Caco-2 (cell line): ENCODE data around the gene CCDC9B. TPM values are rescaled to one million over a fixed set of nuclear protein-coding genes. Genes with fewer than 3 reads are reported as not detected.

Experiments
- BruUV-seq: library from RNA; stranded (reverse); fragments of 400-500 nt; replicated peaks from 2 replicates; lab custom pipeline; 2021; lab: Mats Ljungman, UMichigan
- CTCF ChIA-PET: fragments of 300-600 bp; sonication (Branson Sonifier 250); formaldehyde crosslinking; loops from one replicate; lab custom pipeline; 2022; ENCODE audit warnings: antibody characterized with exemption; lab: Charles Lee
- POLR2A ChIA-PET: fragments of 300-600 bp; sonication (Branson Sonifier 250); formaldehyde crosslinking; loops from one replicate; lab custom pipeline; 2022; ENCODE audit warnings: antibody characterized with exemption; lab: Charles Lee
- DNase-seq, 2 experiments: peaks; one replicate each; pipeline versions ENCODE4 v3.0.0 to v3.0.0-alpha.2; 2020 to 2022
- H3K27me3 ChIP-seq: replicated peaks from 2 replicates; pipeline ENCODE4 v1.6.0; 2011; ENCODE audit warnings: low read length; ENCODE audit not compliant: control insufficient read depth, insufficient read depth
- H3K36me3 ChIP-seq: 2 replicates; pipeline ENCODE4 v1.5.1; 2011; ENCODE audit warnings: low read length; ENCODE audit not compliant: control insufficient read depth, insufficient read depth
- H3K4me1 ChIP-seq: fragments of 250-450 bp; sonication (Bioruptor Pico); 2 replicates; pipeline ENCODE4 v1.5.1; 2020; ENCODE audit warnings: mild to moderate bottlenecking
- H3K4me3 ChIP-seq: 2 replicates; pipeline ENCODE4 v1.5.1; 2011; ENCODE audit warnings: low read depth, mild to moderate bottlenecking, control low read depth, low read length
- H3K9me3 ChIP-seq: fragments of 250-450 bp; sonication (Bioruptor Pico); 2 replicates; pipeline ENCODE4 v1.5.1; 2020; ENCODE audit warnings: mild to moderate bottlenecking, moderate library complexity
- H3K27ac Mint-ChIP-seq: one replicate; pipeline ENCODE4 v1.8.0; 2022; ENCODE audit warnings: mixed read lengths; ENCODE audit not compliant: unreplicated experiment
- H3K27me3 Mint-ChIP-seq: one replicate; pipeline ENCODE4 v1.8.0; 2022; ENCODE audit warnings: mixed read lengths; ENCODE audit not compliant: insufficient read depth, unreplicated experiment
- H3K36me3 Mint-ChIP-seq: one replicate; pipeline ENCODE4 v1.8.0; 2022; ENCODE audit warnings: mild to moderate bottlenecking, mixed read lengths; ENCODE audit not compliant: insufficient read depth, unreplicated experiment
- H3K4me1 Mint-ChIP-seq: one replicate; pipeline ENCODE4 v1.8.0; 2022; ENCODE audit warnings: low read depth, mixed read lengths; ENCODE audit not compliant: unreplicated experiment
- H3K4me3 Mint-ChIP-seq: one replicate; pipeline ENCODE4 v1.8.0; 2022; ENCODE audit warnings: mild to moderate bottlenecking, moderate library complexity, mixed read lengths; ENCODE audit not compliant: unreplicated experiment
- H3K9me3 Mint-ChIP-seq: one replicate; pipeline ENCODE4 v1.8.0; 2022; ENCODE audit warnings: mixed read lengths; ENCODE audit not compliant: unreplicated experiment
- CTCF ChIP-seq, 2 experiments: fragments of 200-600 bp in 1 of 2; IDR thresholded peaks; 1 replicate in 1 of 2; 2 replicates in 1 of 2; pipeline versions ENCODE4 v1.5.1 to v1.8.0; 2011 to 2022; ENCODE audit warnings: antibody characterized with exemption in 1 of 2, control low read depth in 1 of 2, inconsistent platforms in 1 of 2, low read depth in 1 of 2, low read length in 1 of 2, mild to moderate bottlenecking in 1 of 2, moderate library complexity in 1 of 2; ENCODE audit not compliant: insufficient read depth in 1 of 2, severe bottlenecking in 1 of 2, unreplicated experiment in 1 of 2
- intact Hi-C: fragments of 100-400 bp; cut with micrococcal nuclease; formaldehyde crosslinking; loops from one replicate; pipeline ENCODE4 v1.10.0; 2022; ENCODE audit not compliant: unreplicated experiment
- total RNA-seq: library from RNA; stranded (reverse); gene quantifications from 2 replicates; pipeline ENCODE4 v1.2.3, GENCODE V29; 2022

Gene CCDC9B
- total RNA-seq, 1 experiment from 2014 or later: 0.86 TPM

GRCh38 chr15:40381818-40382529 is 41.2 kb upstream of the CCDC9B start:
- peaks cover 31% of the 10 kb centered on the region for H3K36me3 Mint-ChIP-seq
- ChIA-PET CTCF (interaction anchor here (0.7 to 1.2 kb wide), 7 partner anchors 10 to 275 kb away, joined by 3 to 4 read pairs (median 3); partner anchors contain the start of gene BAHD1), POLR2A (interaction anchor here (1.0 kb wide), 1 partner anchor 24 kb away, joined by 8 read pairs; the partner anchor contains the start of gene IVD)
- no peak for TF ChIP-seq CTCF (IDR thresholded peaks at IDR 0.05; ENCODE audit: insufficient read depth in 1 of 2, low read depth in 1 of 2, low read length in 1 of 2, severe bottlenecking in 1 of 2, unreplicated experiment in 1 of 2)
- no peaks in the 10 kb centered on the region for H3K4me1 Mint-ChIP-seq
- BruUV-seq: no TSS peak
- H3K9me3 Mint-ChIP-seq: no peaks in the 10 kb centered on the region
- Histone ChIP-seq H3K36me3 (peaks cover 7% of the 10 kb centered on the region), H3K27me3 (no peaks in the 10 kb centered on the region), H3K4me1 (peaks cover 5% of the 10 kb centered on the region), H3K4me3 (no peak overlapping the region), H3K9me3 (no peaks in the 10 kb centered on the region)
- peak overlapping the region; percentile 83 for H3K27ac Mint-ChIP-seq
- no peak for DNase-seq
- peak overlapping the region; percentile 97 for H3K4me3 Mint-ChIP-seq
- intact Hi-C loops: loop anchor here (1.0 to 2.0 kb wide), 2 partner anchors 23 to 33 kb away; partner anchors contain the start of gene IVD
- no peaks in the 10 kb centered on the region for H3K27me3 Mint-ChIP-seq

GRCh38 chr15:40380636-40381035 is 39.9 kb upstream of the CCDC9B start:
- peaks cover 18% of the 10 kb centered on the region for H3K36me3 Mint-ChIP-seq
- no peaks in the 10 kb centered on the region for H3K27me3 Mint-ChIP-seq
- intact Hi-C loops: no loop called here
- ChIA-PET CTCF (no interaction called here), POLR2A (interaction anchor here (0.6 kb wide), 1 partner anchor 74 kb away, joined by 3 read pairs; no protein-coding TSS in a partner anchor)
- H3K9me3 ChIP-seq: no peaks in the 10 kb centered on the region
- no peak overlapping the region for H3K4me3 ChIP-seq
- BruUV-seq: no TSS peak
- DNase-seq: no peak
- no peaks in the 10 kb centered on the region for H3K4me1 Mint-ChIP-seq
- no peaks in the 10 kb centered on the region for H3K27me3 ChIP-seq
- peaks cover 5% of the 10 kb centered on the region for H3K4me1 ChIP-seq
- peaks cover 1% of the 10 kb centered on the region; the same call in 1 of the 2 replicates for H3K36me3 ChIP-seq
- no peak overlapping the region for H3K27ac Mint-ChIP-seq
- H3K9me3 Mint-ChIP-seq: no peaks in the 10 kb centered on the region
- no peak overlapping the region for H3K4me3 Mint-ChIP-seq
- no peak for TF ChIP-seq CTCF (IDR thresholded peaks at IDR 0.05; ENCODE audit: insufficient read depth in 1 of 2, low read depth in 1 of 2, low read length in 1 of 2, severe bottlenecking in 1 of 2, unreplicated experiment in 1 of 2)

- Histone ChIP-seq H3K27me3 (no peaks in the 10 kb centered on the region), H3K9me3 (no peaks in the 10 kb centered on the region), H3K4me1 (peaks cover 5% of the 10 kb centered on the region), H3K36me3 (no peaks in the 10 kb centered on the region), H3K4me3 (no peak overlapping the region)
- no peaks in the 10 kb centered on the region for H3K27me3 Mint-ChIP-seq
- H3K27ac Mint-ChIP-seq: no peak overlapping the region
- DNase-seq: no peak
- no peaks in the 10 kb centered on the region for H3K9me3 Mint-ChIP-seq
- CTCF ChIA-PET: no interaction called here
- BruUV-seq: no TSS peak
- H3K36me3 Mint-ChIP-seq: peaks cover 18% of the 10 kb centered on the region
- H3K4me1 Mint-ChIP-seq: no peaks in the 10 kb centered on the region
- TF ChIP-seq CTCF (IDR thresholded peaks at IDR 0.05; ENCODE audit: insufficient read depth in 1 of 2, low read depth in 1 of 2, low read length in 1 of 2, severe bottlenecking in 1 of 2, unreplicated experiment in 1 of 2): no peak
- intact Hi-C loops: no loop called here
- no peak overlapping the region for H3K4me3 Mint-ChIP-seq
- POLR2A ChIA-PET: interaction anchor here (0.6 kb wide), 1 partner anchor 75 kb away, joined by 3 read pairs; no protein-coding TSS in a partner anchor
These were observed 39.1 kb upstream of the CCDC9B start for GRCh38 chr15:40379853-40380252.
